HepG2 (cell line): ENCODE results near the gene CLPTM1. TPM values are rescaled to one million over a fixed set of nuclear protein-coding genes. Genes with fewer than 3 reads are reported as not detected.

Experiments
- ATAC-seq: fragments of 200-7000 bp; cut with Tn5 transposase; 3 replicates; pipeline ENCODE4 v1.9.1; 2020; ENCODE audit warnings: mild to moderate bottlenecking, moderate library complexity
- BruUV-seq: library from RNA; stranded (reverse); fragments of 400-500 nt; replicated peaks from 2 replicates; lab custom pipeline; 2021; lab: Mats Ljungman, UMichigan
- CTCF ChIA-PET: fragments of 300-600 bp; formaldehyde crosslinking; extraction: SDS; loops from one replicate; lab custom pipeline; 2021; ENCODE audit warnings: low total read pairs, inconsistent platforms, low intra/inter-chr PET ratio; lab: Yijun Ruan, JAX
- POLR2A ChIA-PET: fragments of 350-600 bp; sonication (Branson Sonifier 250); formaldehyde crosslinking; loops from one replicate; lab custom pipeline; 2020; ENCODE audit warnings: antibody characterized with exemption, inconsistent platforms; lab: Yijun Ruan, JAX
- DNase-seq: peaks from one replicate; pipeline ENCODE4 v3.0.0-alpha.2; 2015; ENCODE audit warnings: low spot score
- FAIRE-seq: peaks from 3 replicates; lab custom pipeline; 2011; peaks lifted over from hg19 to GRCh38; lab: Jason Lieb, UNC
- H2AFZ ChIP-seq: one replicate; pipeline ENCODE4 v1.6.1; 2011; ENCODE audit warnings: low read length, inconsistent platforms
- H3K27ac ChIP-seq: fragments of 300-600 bp; 3 replicates; pipeline ENCODE4 v1.8.0; 2011; ENCODE audit warnings: mixed run types, mild to moderate bottlenecking, mixed read lengths, low read length, inconsistent platforms; ENCODE audit not compliant: insufficient read depth; ENCODE audit errors: extremely low read length
- H3K27me3 ChIP-seq, 2 experiments: fragments of 200-600 bp in 1 of 2; 2 replicates in 1 of 2; 3 replicates in 1 of 2; pipeline versions ENCODE4 v1.6.0 to v1.8.0; 2011; ENCODE audit warnings: low read length in 2 of 2, mild to moderate bottlenecking in 2 of 2, moderate library complexity in 2 of 2, inconsistent platforms in 1 of 2; ENCODE audit not compliant: insufficient read depth in 2 of 2, control insufficient read depth in 1 of 2
- H3K36me3 ChIP-seq, 2 experiments: fragments of 200-600 bp in 1 of 2; replicated peaks in 1 of 2; 2 replicates in 1 of 2; 3 replicates in 1 of 2; pipeline versions ENCODE4 v1.5.1 to v1.8.0; 2011; ENCODE audit warnings: low read length in 2 of 2, inconsistent platforms in 1 of 2; ENCODE audit not compliant: insufficient read depth in 2 of 2, control insufficient read depth in 1 of 2
- H3K4me1 ChIP-seq: 2 replicates; pipeline ENCODE4 v1.5.1; 2012; ENCODE audit warnings: low read length, inconsistent platforms; ENCODE audit not compliant: insufficient read depth
- H3K4me2 ChIP-seq: 2 replicates; pipeline ENCODE4 v1.6.0; 2011; ENCODE audit warnings: low read depth, low read length, inconsistent platforms
- H3K4me3 ChIP-seq, 3 experiments: fragments of 200-600 bp in 1 of 3; sonication (generic), shearing (Covaris generic) in 1 of 3; replicated peaks in 1 of 3; 2 replicates each; pipeline ENCODE4 v1.5.1; 2011 to 2016; ENCODE audit warnings: low read length in 3 of 3, inconsistent platforms in 2 of 3, low read depth in 2 of 3, mild to moderate bottlenecking in 2 of 3, control low read depth in 1 of 3, mixed read lengths in 1 of 3; ENCODE audit not compliant: insufficient read depth in 1 of 3
- H3K79me2 ChIP-seq: one replicate; pipeline ENCODE4 v1.6.1; 2011; ENCODE audit warnings: low read length, inconsistent platforms; ENCODE audit not compliant: insufficient read depth
- H3K9ac ChIP-seq: 2 replicates; pipeline ENCODE4 v1.6.0; 2011; ENCODE audit warnings: mild to moderate bottlenecking, low read depth, low read length, inconsistent platforms; ENCODE audit not compliant: insufficient read depth
- H3K9me3 ChIP-seq: 2 replicates; pipeline ENCODE4 v1.5.1; 2012; ENCODE audit warnings: mild to moderate bottlenecking, low read length
- H4K20me1 ChIP-seq: 2 replicates; pipeline ENCODE4 v1.6.0; 2011; ENCODE audit warnings: inconsistent platforms, mild to moderate bottlenecking, low read length, moderate library complexity; ENCODE audit not compliant: insufficient read depth
- AGO1 ChIP-seq: fragments of 200-400 bp; formaldehyde crosslinking; IDR thresholded peaks from 2 replicates; pipeline ENCODE4 v1.6.1; 2017; ENCODE audit warnings: mild to moderate bottlenecking, low read depth, low read length, moderate library complexity; ENCODE audit not compliant: poor library complexity, severe bottlenecking
- AGO2 ChIP-seq: fragments of 200-400 bp; formaldehyde crosslinking; optimal IDR thresholded peaks from 2 replicates; pipeline ENCODE3; 2017; ENCODE audit warnings: mild to moderate bottlenecking, low read depth, low read length, moderate library complexity
- HCFC1 ChIP-seq: fragments of 150-350 bp; IDR thresholded peaks from 2 replicates; pipeline ENCODE4 v1.6.1; 2014; ENCODE audit warnings: low read depth, low read length
- HNRNPH1 ChIP-seq: fragments of 200-400 bp; formaldehyde crosslinking; optimal IDR thresholded peaks from 2 replicates; pipeline ENCODE3; 2017; ENCODE audit warnings: mild to moderate bottlenecking, low read depth, low read length
- MAFK ChIP-seq, 2 experiments: IDR thresholded peaks in 1 of 2; conservative IDR thresholded peaks in 1 of 2; 2 replicates each; pipeline ENCODE4 v1.6.1; 2011; ENCODE audit warnings: improper control_type of control experiment in 2 of 2, low read length in 2 of 2
- PHF21A ChIP-seq: sonication (generic); formaldehyde crosslinking; IDR thresholded peaks from 2 replicates; pipeline ENCODE4 v1.5.0; 2020; ENCODE audit warnings: mild to moderate bottlenecking, missing genetic modification reagents
- RBFOX2 ChIP-seq: fragments of 200-400 bp; formaldehyde crosslinking; IDR thresholded peaks from 2 replicates; pipeline ENCODE4 v1.6.1; 2017; ENCODE audit warnings: low read depth, mild to moderate bottlenecking, low read length
- SATB2 ChIP-seq: sonication (generic); formaldehyde crosslinking; IDR thresholded peaks from 2 replicates; pipeline ENCODE4 v1.5.0; 2020; ENCODE audit warnings: missing genetic modification reagents
- STAT5B ChIP-seq: sonication (generic); formaldehyde crosslinking; IDR thresholded peaks from 2 replicates; pipeline ENCODE4 v1.4.0; 2020; ENCODE audit warnings: missing genetic modification reagents
- THYN1 ChIP-seq: sonication (generic); formaldehyde crosslinking; IDR thresholded peaks from 2 replicates; pipeline ENCODE4 v1.8.1; 2023; ENCODE audit warnings: low read depth, mild to moderate bottlenecking, moderate library complexity, missing genetic modification reagents, borderline replicate concordance
- ZNF10 ChIP-seq: sonication (generic); formaldehyde crosslinking; IDR thresholded peaks from 2 replicates; pipeline ENCODE4 v1.4.0; 2020; ENCODE audit warnings: mild to moderate bottlenecking, low read depth, missing genetic modification reagents, borderline replicate concordance
- ZNF121 ChIP-seq: sonication (generic); formaldehyde crosslinking; IDR thresholded peaks from 2 replicates; pipeline ENCODE4 v1.5.0; 2020; ENCODE audit warnings: mild to moderate bottlenecking, missing genetic modification reagents
- ZNF451 ChIP-seq: sonication (generic); formaldehyde crosslinking; IDR thresholded peaks from 2 replicates; pipeline ENCODE4 v1.5.0; 2020; ENCODE audit warnings: mild to moderate bottlenecking, missing genetic modification reagents
- WGBS: methylation state at CpG from one replicate; pipeline ENCODE4 v1.1.6; 2017; ENCODE audit warnings: low lambda C conversion rate; 5-methylcytosine and 5-hydroxymethylcytosine counted together
- in situ Hi-C: cut with HindIII; loops from 2 replicates; pipeline ENCODE4 v1.10.0; 2017; ENCODE audit warnings: low pct_unique_long_range_greater_than_20kb; ENCODE audit not compliant: extremely low pct_ligation_motif_present
- intact Hi-C: fragments of 100-400 bp; cut with micrococcal nuclease; formaldehyde crosslinking; loops from one replicate; pipeline ENCODE4 v1.10.0; 2022; ENCODE audit not compliant: unreplicated experiment
- polyA plus RNA-seq, 8 experiments: library from polyadenylated mRNA; depleted of rRNA in 3 of 8; stranded (reverse) in 7 of 8; unstranded in 1 of 8; fragments of >200 nt; fragmentation: Illumina TruSeq in 4 of 8; extraction: Trizol in 4 of 8; gene quantifications; 2 replicates each; pipeline versions ENCODE4 v1.2.1 to v1.2.3, GENCODE V29; 2011 to 2016; ENCODE audit warnings: low read depth in 4 of 8, missing spikeins in 1 of 8, mixed read lengths in 1 of 8; ENCODE audit not compliant: insufficient read depth in 1 of 8
- total RNA-seq, 5 experiments: library from RNA; depleted of rRNA; stranded (reverse); fragments of >200 nt; fragmentation: Illumina TruSeq; extraction: Trizol; gene quantifications; 2 replicates each; pipeline ENCODE4 v1.2.3, GENCODE V29; 2016; ENCODE audit warnings: low read depth in 1 of 5
- TF ChIP-seq, protein P1 (sequence below): IDR thresholded peaks from 2 replicates; pipeline ENCODE4 v1.6.1; 2016; ENCODE audit warnings: low read depth, borderline replicate concordance
- TF ChIP-seq, protein P2 (sequence below): sonication (generic); formaldehyde crosslinking; IDR thresholded peaks from 2 replicates; pipeline ENCODE4 v1.4.0; 2020; ENCODE audit warnings: missing genetic modification reagents

CLPTM1 gene
- total and polyA plus RNA-seq, 2 of the 13 experiments (the other 11 are each of a cell fraction or from before 2014, with no cell fraction given) = 34.9 to 42.8 TPM

DNA sequence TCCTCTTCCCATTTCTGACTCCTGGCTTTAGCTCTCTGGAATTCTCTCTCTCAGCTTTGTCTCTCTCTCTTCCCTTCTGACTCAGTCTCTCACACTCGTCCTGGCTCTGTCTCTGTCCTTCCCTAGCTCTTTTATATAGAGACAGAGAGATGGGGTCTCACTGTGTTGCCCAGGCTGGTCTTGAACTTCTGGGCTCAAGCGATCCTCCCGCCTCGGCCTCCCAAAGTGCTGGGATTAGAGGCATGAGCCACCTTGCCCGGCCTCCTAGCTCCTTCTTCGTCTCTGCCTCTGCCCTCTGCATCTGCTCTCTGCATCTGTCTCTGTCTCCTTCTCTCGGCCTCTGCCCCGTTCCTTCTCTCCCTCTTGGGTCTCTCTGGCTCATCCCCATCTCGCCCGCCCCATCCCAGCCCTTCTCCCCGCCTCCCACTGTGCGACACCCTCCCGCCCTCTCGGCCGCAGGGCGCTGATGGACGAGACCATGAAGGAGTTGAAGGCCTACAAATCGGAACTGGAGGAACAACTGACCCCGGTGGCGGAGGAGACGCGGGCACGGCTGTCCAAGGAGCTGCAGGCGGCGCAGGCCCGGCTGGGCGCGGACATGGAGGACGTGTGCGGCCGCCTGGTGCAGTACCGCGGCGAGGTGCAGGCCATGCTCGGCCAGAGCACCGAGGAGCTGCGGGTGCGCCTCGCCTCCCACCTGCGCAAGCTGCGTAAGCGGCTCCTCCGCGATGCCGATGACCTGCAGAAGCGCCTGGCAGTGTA lies 46.9 kb upstream of the CLPTM1 start:
- H3K27ac ChIP-seq = no peak overlapping the region

DNA sequence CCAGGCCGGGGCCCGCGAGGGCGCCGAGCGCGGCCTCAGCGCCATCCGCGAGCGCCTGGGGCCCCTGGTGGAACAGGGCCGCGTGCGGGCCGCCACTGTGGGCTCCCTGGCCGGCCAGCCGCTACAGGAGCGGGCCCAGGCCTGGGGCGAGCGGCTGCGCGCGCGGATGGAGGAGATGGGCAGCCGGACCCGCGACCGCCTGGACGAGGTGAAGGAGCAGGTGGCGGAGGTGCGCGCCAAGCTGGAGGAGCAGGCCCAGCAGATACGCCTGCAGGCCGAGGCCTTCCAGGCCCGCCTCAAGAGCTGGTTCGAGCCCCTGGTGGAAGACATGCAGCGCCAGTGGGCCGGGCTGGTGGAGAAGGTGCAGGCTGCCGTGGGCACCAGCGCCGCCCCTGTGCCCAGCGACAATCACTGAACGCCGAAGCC lies 46.3 kb upstream of the CLPTM1 start:
- FAIRE-seq = no peak
- intact Hi-C loops = no loop called here
- Histone ChIP-seq H3K4me3 (no peak overlapping the region), H2AFZ (no peak overlapping the region), H4K20me1 (peaks cover 14% of the 10 kb centered on the region), H3K4me2 (no peak overlapping the region), H3K4me1 (peaks cover 73% of the 10 kb centered on the region), H3K36me3 (peaks cover 3 to 21% of the 10 kb centered on the region in 2 experiments), H3K9ac (no peak overlapping the region), H3K9me3 (no peaks in the 10 kb centered on the region), H3K79me2 (peaks cover 20% of the 10 kb centered on the region), H3K27ac (no peak overlapping the region), H3K27me3 (no peaks in the 10 kb centered on the region; a peak in 1 of 5 replicates)
- no peak for ATAC-seq
- ChIA-PET POLR2A (interaction anchor here (2.8 to 14.7 kb wide), 5 partner anchors 16 to 45 kb away, joined by 18 to 317 read pairs (median 55); partner anchors contain the start of genes APOC2 and CLPTM1), CTCF (interaction anchor here (4.3 kb wide), 1 partner anchor 43 kb away, joined by 45 read pairs; no protein-coding TSS in a partner anchor)
- DNase-seq = no peak
- TSS peak; percentile 88 for BruUV-seq
- in situ Hi-C loops = no loop called here
- WGBS = 96% methylated on average over 34 of the region's 44 CpGs
- no peak for TF ChIP-seq THYN1 (CRISPR knock-in tag)
- TF ChIP-seq HNRNPH1 = no peak
- TF ChIP-seq, protein P1, sequence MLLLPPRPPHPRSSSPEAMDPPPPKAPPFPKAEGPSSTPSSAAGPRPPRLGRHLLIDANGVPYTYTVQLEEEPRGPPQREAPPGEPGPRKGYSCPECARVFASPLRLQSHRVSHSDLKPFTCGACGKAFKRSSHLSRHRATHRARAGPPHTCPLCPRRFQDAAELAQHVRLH (CRISPR knock-in tag) = no peak
- TF ChIP-seq AGO1 = no peak
- no peak for TF ChIP-seq SATB2 (CRISPR knock-in tag)
- TF ChIP-seq ZNF10 (CRISPR knock-in tag) = no peak
- peak; percentile 83 for TF ChIP-seq AGO2
- TF ChIP-seq PHF21A (CRISPR knock-in tag) = no peak
- peak; percentile 79; the same call in 1 of the 2 replicates for TF ChIP-seq RBFOX2
- no peak for TF ChIP-seq STAT5B (CRISPR knock-in tag)
- TF ChIP-seq MAFK (conservative IDR thresholded peaks at IDR 0.05 in 1 of 2, IDR thresholded peaks at IDR 0.05 in 1 of 2; ENCODE audit: low read length in 2 of 2) = no peak
- TF ChIP-seq ZNF451 (CRISPR knock-in tag) = no peak
- TF ChIP-seq, protein P2, sequence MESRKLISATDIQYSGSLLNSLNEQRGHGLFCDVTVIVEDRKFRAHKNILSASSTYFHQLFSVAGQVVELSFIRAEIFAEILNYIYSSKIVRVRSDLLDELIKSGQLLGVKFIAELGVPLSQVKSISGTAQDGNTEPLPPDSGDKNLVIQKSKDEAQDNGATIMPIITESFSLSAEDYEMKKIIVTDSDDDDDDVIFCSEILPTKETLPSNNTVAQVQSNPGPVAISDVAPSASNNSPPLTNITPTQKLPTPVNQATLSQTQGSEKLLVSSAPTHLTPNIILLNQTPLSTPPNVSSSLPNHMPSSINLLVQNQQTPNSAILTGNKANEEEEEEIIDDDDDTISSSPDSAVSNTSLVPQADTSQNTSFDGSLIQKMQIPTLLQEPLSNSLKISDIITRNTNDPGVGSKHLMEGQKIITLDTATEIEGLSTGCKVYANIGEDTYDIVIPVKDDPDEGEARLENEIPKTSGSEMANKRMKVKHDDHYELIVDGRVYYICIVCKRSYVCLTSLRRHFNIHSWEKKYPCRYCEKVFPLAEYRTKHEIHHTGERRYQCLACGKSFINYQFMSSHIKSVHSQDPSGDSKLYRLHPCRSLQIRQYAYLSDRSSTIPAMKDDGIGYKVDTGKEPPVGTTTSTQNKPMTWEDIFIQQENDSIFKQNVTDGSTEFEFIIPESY (CRISPR knock-in tag) = peak; percentile 58

More for the DNA sequence above, 46.9 kb upstream of the CLPTM1 start:
- in situ Hi-C loops (no loop called here), intact Hi-C loops (no loop called here)
- WGBS = 96% methylated on average over 40 of the region's 46 CpGs
- no peak overlapping the region for H2AFZ ChIP-seq
- CTCF ChIA-PET = no interaction called here
- H3K36me3 ChIP-seq = peaks cover 3 to 21% of the 10 kb centered on the region in 2 experiments
- H3K9me3 ChIP-seq = no peaks in the 10 kb centered on the region
- peak; percentile 67; the same call in 1 of the 2 replicates for TF ChIP-seq ZNF121 (CRISPR knock-in tag)
- no peak for TF ChIP-seq HCFC1
- no peak overlapping the region for H3K9ac ChIP-seq
- H4K20me1 ChIP-seq = peaks cover 14% of the 10 kb centered on the region
- H3K27me3 ChIP-seq = no peaks in the 10 kb centered on the region; a peak in 1 of 5 replicates
- FAIRE-seq = no peak
- peaks cover 20% of the 10 kb centered on the region for H3K79me2 ChIP-seq
- POLR2A ChIA-PET = interaction anchor here (1.2 to 14.7 kb wide), 7 partner anchors 12 to 46 kb away, joined by 3 to 317 read pairs (median 25); partner anchors contain the start of genes APOC2 and CLPTM1
- no peak for ATAC-seq
- peaks cover 72% of the 10 kb centered on the region for H3K4me1 ChIP-seq
- H3K4me2 ChIP-seq = peak overlapping the region; percentile 26; the same call in 1 of the 2 replicates
- no TSS peak for BruUV-seq
- no peak for DNase-seq
- no peak overlapping the region for H3K4me3 ChIP-seq
